Fibroblast of lung (primary cell): Measurements from ENCODE around the gene SLC6A1. TPM values are rescaled to one million over a fixed set of nuclear protein-coding genes. Genes with fewer than 3 reads are reported as not detected.

Experiments
- DNase-seq, 2 donors: peaks; one replicate each; pipeline versions ENCODE4 v3.0.0 to v3.0.0-alpha.2; 2010; ENCODE audit warnings: low read depth in 2 of 2
- H2AFZ ChIP-seq: 2 replicates; pipeline ENCODE4 v1.5.1; 2012; ENCODE audit warnings: low read length, control low read depth, inconsistent platforms
- H3K27ac ChIP-seq: 2 replicates; pipeline ENCODE4 v1.5.1; 2011; ENCODE audit warnings: low read length, control low read depth; ENCODE audit not compliant: insufficient read depth
- H3K27me3 ChIP-seq: 2 replicates; pipeline ENCODE4 v1.5.1; 2011; ENCODE audit warnings: mild to moderate bottlenecking, low read length; ENCODE audit not compliant: control insufficient read depth, insufficient read depth
- H3K36me3 ChIP-seq: 2 replicates; pipeline ENCODE4 v1.5.1; 2011; ENCODE audit warnings: low read length; ENCODE audit not compliant: control insufficient read depth, insufficient read depth
- H3K4me1 ChIP-seq: 2 replicates; pipeline ENCODE4 v1.5.1; 2011; ENCODE audit warnings: low read length; ENCODE audit not compliant: control insufficient read depth, insufficient read depth; ENCODE audit errors: extremely low read depth
- H3K4me2 ChIP-seq: 2 replicates; pipeline ENCODE4 v1.5.1; 2011; ENCODE audit warnings: low read length, control low read depth; ENCODE audit not compliant: insufficient read depth; ENCODE audit errors: extremely low read depth
- H3K4me3 ChIP-seq, 4 experiments: fragments of 200-600 bp in 1 of 4; sonication (generic) in 1 of 4; replicated peaks in 1 of 4; 2 replicates each; pipeline ENCODE4 v1.5.1; 2011 to 2016; ENCODE audit warnings: low read length in 4 of 4, low read depth in 3 of 4, mild to moderate bottlenecking in 3 of 4, control low read depth in 2 of 4, inconsistent platforms in 1 of 4, mixed read lengths in 1 of 4; ENCODE audit not compliant: insufficient read depth in 1 of 4; ENCODE audit errors: control extremely low read depth in 1 of 4
- H3K79me2 ChIP-seq: 2 replicates; pipeline ENCODE4 v1.5.1; 2012; ENCODE audit warnings: mild to moderate bottlenecking, low read length, inconsistent platforms; ENCODE audit not compliant: control insufficient read depth, insufficient read depth
- H3K9ac ChIP-seq: 2 replicates; pipeline ENCODE4 v1.5.1; 2011; ENCODE audit warnings: mild to moderate bottlenecking, low read length, control low read depth; ENCODE audit not compliant: insufficient read depth
- H3K9me3 ChIP-seq: 2 replicates; pipeline ENCODE4 v1.5.1; 2012; ENCODE audit warnings: low read depth, low read length; ENCODE audit not compliant: control insufficient read depth, insufficient read depth
- H4K20me1 ChIP-seq: 2 replicates; pipeline ENCODE4 v1.5.1; 2011; ENCODE audit warnings: low read length; ENCODE audit not compliant: control insufficient read depth, insufficient read depth; ENCODE audit errors: extremely low read depth
- EZH2 ChIP-seq: IDR thresholded peaks from 2 replicates; pipeline ENCODE4 v1.5.1; 2012; ENCODE audit warnings: low read length, control low read depth, mild to moderate bottlenecking; ENCODE audit errors: missing control alignments
- polyA plus RNA-seq, 2 donors: library from polyadenylated mRNA; depleted of rRNA in 1 of 2; stranded (reverse) in 1 of 2; unstranded in 1 of 2; fragments of >200 nt; gene quantifications; 2 replicates each; pipeline ENCODE4 v1.2.1, GENCODE V29; 2011 to 2012; ENCODE audit warnings: missing spikeins in 1 of 2
- total RNA-seq: library from RNA; depleted of rRNA; stranded (reverse); fragments of >200 nt; gene quantifications from 2 replicates; pipeline ENCODE4 v1.2.1, GENCODE V29; 2014
- TF ChIP-seq, protein P1 (sequence below), 2 donors: IDR thresholded peaks in 1 of 2; conservative IDR thresholded peaks in 1 of 2; 1 replicate in 1 of 2; 2 replicates in 1 of 2; pipeline ENCODE4 v1.5.1; 2011 to 2012; ENCODE audit warnings: low read length in 2 of 2, control low read depth in 1 of 2, inconsistent platforms in 1 of 2, low read depth in 1 of 2, mild to moderate bottlenecking in 1 of 2

The SLC6A1 gene
- total and polyA plus RNA-seq, 2 donors (not counting 1 experiment from before 2014, with no cell fraction given), result not detected

GRCh38 chr3:10999221-11000107 is 6.9 kb downstream of the SLC6A1 start:
- Histone ChIP-seq H3K36me3 (no peaks in the 10 kb centered on the region), H3K4me3 (no peak overlapping the region), H3K4me1 (no peaks in the 10 kb centered on the region), H2AFZ (no peak overlapping the region), H4K20me1 (no peaks in the 10 kb centered on the region), H3K27ac (no peak overlapping the region), H3K79me2 (no peaks in the 10 kb centered on the region), H3K9ac (no peak overlapping the region), H3K4me2 (no peak overlapping the region), H3K9me3 (no peaks in the 10 kb centered on the region), H3K27me3 (peaks cover 14% of the 10 kb centered on the region)
- DNase-seq, result no peak
- TF ChIP-seq EZH2, result no peak
- TF ChIP-seq, protein P1, sequence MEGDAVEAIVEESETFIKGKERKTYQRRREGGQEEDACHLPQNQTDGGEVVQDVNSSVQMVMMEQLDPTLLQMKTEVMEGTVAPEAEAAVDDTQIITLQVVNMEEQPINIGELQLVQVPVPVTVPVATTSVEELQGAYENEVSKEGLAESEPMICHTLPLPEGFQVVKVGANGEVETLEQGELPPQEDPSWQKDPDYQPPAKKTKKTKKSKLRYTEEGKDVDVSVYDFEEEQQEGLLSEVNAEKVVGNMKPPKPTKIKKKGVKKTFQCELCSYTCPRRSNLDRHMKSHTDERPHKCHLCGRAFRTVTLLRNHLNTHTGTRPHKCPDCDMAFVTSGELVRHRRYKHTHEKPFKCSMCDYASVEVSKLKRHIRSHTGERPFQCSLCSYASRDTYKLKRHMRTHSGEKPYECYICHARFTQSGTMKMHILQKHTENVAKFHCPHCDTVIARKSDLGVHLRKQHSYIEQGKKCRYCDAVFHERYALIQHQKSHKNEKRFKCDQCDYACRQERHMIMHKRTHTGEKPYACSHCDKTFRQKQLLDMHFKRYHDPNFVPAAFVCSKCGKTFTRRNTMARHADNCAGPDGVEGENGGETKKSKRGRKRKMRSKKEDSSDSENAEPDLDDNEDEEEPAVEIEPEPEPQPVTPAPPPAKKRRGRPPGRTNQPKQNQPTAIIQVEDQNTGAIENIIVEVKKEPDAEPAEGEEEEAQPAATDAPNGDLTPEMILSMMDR (conservative IDR thresholded peaks at IDR 0.05 in 1 of 2, IDR thresholded peaks at IDR 0.05 in 1 of 2; ENCODE audit: low read depth in 1 of 2, low read length in 2 of 2), result no peak

DNA sequence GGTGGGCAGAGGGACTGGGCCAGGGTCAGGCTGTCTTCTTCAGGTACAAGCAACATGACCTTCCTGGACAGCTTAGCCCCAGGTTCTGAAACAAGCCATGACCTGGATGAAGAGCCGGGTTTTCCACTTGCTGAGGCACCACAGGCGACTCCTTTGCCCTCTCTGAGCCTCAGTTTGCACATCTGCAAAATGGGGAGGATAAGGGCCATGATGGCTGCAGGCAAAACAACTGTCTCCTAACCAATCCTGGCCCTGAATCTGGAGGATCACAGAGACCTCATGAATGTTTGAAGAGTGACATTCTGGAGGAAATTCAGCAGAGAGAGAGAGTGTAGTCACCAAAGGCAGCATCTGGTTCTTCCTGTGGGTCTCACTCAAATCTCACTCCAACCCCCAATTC is 8.0 kb downstream of the SLC6A1 start:
- Histone ChIP-seq H3K36me3 (no peaks in the 10 kb centered on the region), H2AFZ (no peak overlapping the region), H3K4me1 (no peaks in the 10 kb centered on the region), H4K20me1 (no peaks in the 10 kb centered on the region), H3K4me2 (no peak overlapping the region), H3K9me3 (no peaks in the 10 kb centered on the region), H3K9ac (no peak overlapping the region), H3K79me2 (no peaks in the 10 kb centered on the region), H3K27ac (no peak overlapping the region), H3K4me3 (no peak overlapping the region), H3K27me3 (peaks cover 12% of the 10 kb centered on the region)
- TF ChIP-seq, protein P1 (conservative IDR thresholded peaks at IDR 0.05 in 1 of 2, IDR thresholded peaks at IDR 0.05 in 1 of 2; ENCODE audit: low read depth in 1 of 2, low read length in 2 of 2), result no peak
- no peak for TF ChIP-seq EZH2
- no peak for DNase-seq

- Histone ChIP-seq H2AFZ (no peak overlapping the region), H3K27ac (no peak overlapping the region), H3K4me3 (no peak overlapping the region), H3K9me3 (no peaks in the 10 kb centered on the region), H3K27me3 (peaks cover 12% of the 10 kb centered on the region), H3K79me2 (no peaks in the 10 kb centered on the region), H4K20me1 (no peaks in the 10 kb centered on the region), H3K9ac (no peak overlapping the region), H3K4me2 (no peak overlapping the region), H3K4me1 (no peaks in the 10 kb centered on the region), H3K36me3 (no peaks in the 10 kb centered on the region)
- TF ChIP-seq, protein P1 (conservative IDR thresholded peaks at IDR 0.05 in 1 of 2, IDR thresholded peaks at IDR 0.05 in 1 of 2; ENCODE audit: low read depth in 1 of 2, low read length in 2 of 2), result no peak
- no peak for TF ChIP-seq EZH2
- DNase-seq, result no peak
Measured at GRCh38 chr3:11001020-11001657, 8.6 kb downstream of the SLC6A1 start.
